CD14-positive monocyte (primary cell): ENCODE results near the gene CATSPER1. TPM values are rescaled to one million over a fixed set of nuclear protein-coding genes. Genes with fewer than 3 reads are reported as not detected.

Experiments used
- DNase-seq, 3 donors: peaks; one replicate each; pipeline ENCODE4 v3.0.0-alpha.2; 2011 to 2022
- H2AFZ ChIP-seq: 2 replicates; pipeline ENCODE4 v1.6.0; 2012; ENCODE audit warnings: mild to moderate bottlenecking, low read depth, low read length, inconsistent platforms; ENCODE audit not compliant: insufficient read depth, poor library complexity, severe bottlenecking
- H3K27ac ChIP-seq, 2 donors: 1 replicate in 1 of 2; 2 replicates in 1 of 2; pipeline ENCODE4 v1.5.1; 2012 to 2013; ENCODE audit warnings: low read length in 2 of 2, control low read depth in 1 of 2, inconsistent platforms in 1 of 2, low read depth in 1 of 2, mild to moderate bottlenecking in 1 of 2
- H3K27me3 ChIP-seq, 2 donors: one replicate each; pipeline versions ENCODE4 v1.6.0 to v1.6.1; 2011 to 2013; ENCODE audit warnings: low read length in 2 of 2; ENCODE audit not compliant: control insufficient read depth in 2 of 2, insufficient read depth in 2 of 2
- H3K36me3 ChIP-seq, 2 donors: replicated peaks in 1 of 2; 1 replicate in 1 of 2; 2 replicates in 1 of 2; pipeline versions ENCODE4 v1.5.1 to v1.6.1; 2012 to 2013; ENCODE audit warnings: low read length in 2 of 2, control low read depth in 1 of 2, inconsistent platforms in 1 of 2, mild to moderate bottlenecking in 1 of 2; ENCODE audit not compliant: insufficient read depth in 2 of 2, control insufficient read depth in 1 of 2
- H3K4me1 ChIP-seq, 2 donors: 1 replicate in 1 of 2; 2 replicates in 1 of 2; pipeline versions ENCODE4 v1.5.1 to v1.6.1; 2012 to 2013; ENCODE audit warnings: low read length in 2 of 2, control low read depth in 1 of 2, inconsistent platforms in 1 of 2, mild to moderate bottlenecking in 1 of 2, moderate library complexity in 1 of 2; ENCODE audit not compliant: insufficient read depth in 2 of 2, control insufficient read depth in 1 of 2
- H3K4me2 ChIP-seq: replicated peaks from 2 replicates; pipeline ENCODE3; 2012; ENCODE audit warnings: low read length, moderate library complexity, mild to moderate bottlenecking; ENCODE audit not compliant: poor library complexity, severe bottlenecking; ENCODE audit errors: extremely low read depth
- H3K4me3 ChIP-seq, 3 experiments: fragments of 200-600 bp in 1 of 3; sonication (generic) in 1 of 3; replicated peaks in 1 of 3; 1 replicate in 2 of 3; 2 replicates in 1 of 3; pipeline ENCODE4 v1.5.1; 2011 to 2013; ENCODE audit warnings: low read length in 3 of 3, mild to moderate bottlenecking in 3 of 3, control low read depth in 2 of 3, low read depth in 2 of 3, inconsistent platforms in 1 of 3, moderate library complexity in 1 of 3
- H3K79me2 ChIP-seq: 2 replicates; pipeline ENCODE4 v1.6.0; 2012; ENCODE audit warnings: mild to moderate bottlenecking, control low read depth, inconsistent platforms, low read length, moderate library complexity; ENCODE audit not compliant: insufficient read depth
- H3K9ac ChIP-seq: 2 replicates; pipeline ENCODE4 v1.6.0; 2017; ENCODE audit warnings: low read length, mild to moderate bottlenecking; ENCODE audit not compliant: insufficient read depth, poor library complexity, severe bottlenecking
- H3K9me3 ChIP-seq, 2 donors: replicated peaks in 1 of 2; 1 replicate in 1 of 2; 2 replicates in 1 of 2; pipeline versions ENCODE4 v1.5.1 to v1.6.1; 2012 to 2013; ENCODE audit warnings: low read length in 2 of 2, control low read depth in 1 of 2; ENCODE audit not compliant: control insufficient read depth in 1 of 2, insufficient read depth in 1 of 2
- H4K20me1 ChIP-seq: 2 replicates; pipeline ENCODE4 v1.6.0; 2012; ENCODE audit warnings: mild to moderate bottlenecking, low read length, control low read depth, moderate library complexity; ENCODE audit not compliant: insufficient read depth
- H3K27ac Mint-ChIP-seq, 7 donors: one replicate each; pipeline ENCODE4 v1.8.0; 2020; ENCODE audit warnings: mild to moderate bottlenecking in 7 of 7, mixed read lengths in 7 of 7, moderate library complexity in 6 of 7, inconsistent platforms in 2 of 7
- H3K27me3 Mint-ChIP-seq, 3 donors: one replicate each; pipeline ENCODE4 v1.8.0; 2021 to 2022; ENCODE audit warnings: low read depth in 3 of 3, mild to moderate bottlenecking in 3 of 3, mixed read lengths in 3 of 3, moderate library complexity in 3 of 3, inconsistent platforms in 1 of 3
- H3K36me3 Mint-ChIP-seq, 2 donors: one replicate each; pipeline ENCODE4 v1.8.0; 2020; ENCODE audit warnings: mixed read lengths in 2 of 2, inconsistent platforms in 1 of 2, mild to moderate bottlenecking in 1 of 2
- H3K4me1 Mint-ChIP-seq: one replicate; pipeline ENCODE4 v1.8.0; 2020; ENCODE audit warnings: mild to moderate bottlenecking, mixed read lengths
- H3K4me3 Mint-ChIP-seq, 2 donors: one replicate each; pipeline ENCODE4 v1.8.0; 2020; ENCODE audit warnings: mild to moderate bottlenecking in 2 of 2, mixed read lengths in 2 of 2, moderate library complexity in 1 of 2
- H3K9me3 Mint-ChIP-seq, 7 donors: one replicate each; pipeline ENCODE4 v1.8.0; 2020 to 2022; ENCODE audit warnings: mixed read lengths in 7 of 7, mild to moderate bottlenecking in 6 of 7, moderate library complexity in 6 of 7, inconsistent platforms in 2 of 7
- WGBS: methylation state at CpG from one replicate; pipeline ENCODE4 v1.1.5; 2013; ENCODE audit warnings: missing lambda C conversion rate; ENCODE audit not compliant: insufficient coverage; 5-methylcytosine and 5-hydroxymethylcytosine counted together
- intact Hi-C, 2 donors: fragments of 100-400 bp; cut with micrococcal nuclease; formaldehyde crosslinking; loops; one replicate each; pipeline versions ENCODE4 v1.15.0 to v1.15.1; 2023
- polyA plus RNA-seq, 3 donors: library from polyadenylated mRNA; depleted of rRNA in 1 of 3; unstranded in 2 of 3; stranded (reverse) in 1 of 3; fragments of 300-500 nt in 2 of 3; fragments of >200 nt in 1 of 3; fragmentation: Illumina TruSeq in 2 of 3; gene quantifications; 1 replicate in 2 of 3; 2 replicates in 1 of 3; pipeline ENCODE4 v1.2.3, GENCODE V29; 2012 to 2021
- TF ChIP-seq, protein P1 (sequence below): fragments of 200-600 bp; IDR thresholded peaks from one replicate; pipeline ENCODE4 v1.8.0; 2022; ENCODE audit warnings: antibody characterized with exemption, mild to moderate bottlenecking

The CATSPER1 gene
- polyA plus RNA-seq, 3 donors = 15.4 to 24.1 (median 22.0) TPM

GRCh38 chr11:66037327-66037726 lies 11.0 kb upstream of the CATSPER1 start:
- Histone ChIP-seq H2AFZ (no peak overlapping the region), H3K4me1 (no peaks in the 10 kb centered on the region), H3K4me3 (no peak overlapping the region), H3K36me3 (no peaks in the 10 kb centered on the region), H3K9me3 (no peaks in the 10 kb centered on the region), H4K20me1 (no peaks in the 10 kb centered on the region), H3K79me2 (no peaks in the 10 kb centered on the region), H3K9ac (no peak overlapping the region), H3K4me2 (no peak overlapping the region), H3K27me3 (peaks cover 0 to 3% of the 10 kb centered on the region in 2 donors), H3K27ac (no peak overlapping the region)
- Mint-ChIP-seq H3K27me3 (peaks cover 7 to 13% (median 10%) of the 10 kb centered on the region in 3 donors), H3K4me3 (no peak overlapping the region), H3K4me1 (no peaks in the 10 kb centered on the region), H3K27ac (no peak overlapping the region), H3K9me3 (peaks cover 0 to 11% (median 4%) of the 10 kb centered on the region in 7 donors), H3K36me3 (no peaks in the 10 kb centered on the region)
- TF ChIP-seq, protein P1, sequence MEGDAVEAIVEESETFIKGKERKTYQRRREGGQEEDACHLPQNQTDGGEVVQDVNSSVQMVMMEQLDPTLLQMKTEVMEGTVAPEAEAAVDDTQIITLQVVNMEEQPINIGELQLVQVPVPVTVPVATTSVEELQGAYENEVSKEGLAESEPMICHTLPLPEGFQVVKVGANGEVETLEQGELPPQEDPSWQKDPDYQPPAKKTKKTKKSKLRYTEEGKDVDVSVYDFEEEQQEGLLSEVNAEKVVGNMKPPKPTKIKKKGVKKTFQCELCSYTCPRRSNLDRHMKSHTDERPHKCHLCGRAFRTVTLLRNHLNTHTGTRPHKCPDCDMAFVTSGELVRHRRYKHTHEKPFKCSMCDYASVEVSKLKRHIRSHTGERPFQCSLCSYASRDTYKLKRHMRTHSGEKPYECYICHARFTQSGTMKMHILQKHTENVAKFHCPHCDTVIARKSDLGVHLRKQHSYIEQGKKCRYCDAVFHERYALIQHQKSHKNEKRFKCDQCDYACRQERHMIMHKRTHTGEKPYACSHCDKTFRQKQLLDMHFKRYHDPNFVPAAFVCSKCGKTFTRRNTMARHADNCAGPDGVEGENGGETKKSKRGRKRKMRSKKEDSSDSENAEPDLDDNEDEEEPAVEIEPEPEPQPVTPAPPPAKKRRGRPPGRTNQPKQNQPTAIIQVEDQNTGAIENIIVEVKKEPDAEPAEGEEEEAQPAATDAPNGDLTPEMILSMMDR = no peak
- no peak for DNase-seq
- WGBS = 93% methylated on average over 3 of the region's 3 CpGs
- intact Hi-C loops = no loop called here

DNA sequence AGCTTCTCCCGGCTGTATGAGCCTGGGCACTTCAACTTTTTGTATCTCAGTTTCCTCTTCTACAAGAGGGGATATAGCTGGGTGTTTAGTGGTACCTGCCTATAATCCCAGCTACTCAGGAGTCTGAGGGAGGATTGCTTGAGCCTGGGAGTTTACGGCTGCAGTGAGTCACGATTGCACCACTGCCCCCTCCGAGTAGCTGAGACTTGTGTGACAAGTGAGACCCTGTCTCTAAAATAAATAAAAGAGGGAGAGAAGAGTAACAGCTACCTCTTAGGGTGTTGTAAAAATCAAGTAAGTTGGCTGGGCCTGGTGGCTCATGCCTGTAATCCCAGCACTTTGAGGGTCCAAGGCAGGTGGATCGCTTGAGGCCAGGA lies 10.0 kb upstream of the CATSPER1 start:
- TF ChIP-seq, protein P1 = no peak
- H3K4me1 Mint-ChIP-seq = no peaks in the 10 kb centered on the region
- H2AFZ ChIP-seq = no peak overlapping the region
- no peak overlapping the region for H3K27ac Mint-ChIP-seq
- H3K9me3 ChIP-seq = no peaks in the 10 kb centered on the region
- no peak overlapping the region for H3K4me3 ChIP-seq
- no peak overlapping the region for H3K27ac ChIP-seq
- no peak overlapping the region for H3K9ac ChIP-seq
- DNase-seq = no peak
- no peaks in the 10 kb centered on the region for H3K4me1 ChIP-seq
- H3K4me3 Mint-ChIP-seq = no peak overlapping the region
- no peaks in the 10 kb centered on the region for H3K79me2 ChIP-seq
- peaks cover 0 to 3% of the 10 kb centered on the region in 2 donors for H3K27me3 ChIP-seq
- H3K36me3 Mint-ChIP-seq = no peaks in the 10 kb centered on the region
- intact Hi-C loops = no loop called here
- H3K27me3 Mint-ChIP-seq = peaks cover 8 to 17% (median 14%) of the 10 kb centered on the region in 3 donors
- H3K36me3 ChIP-seq = no peaks in the 10 kb centered on the region
- WGBS = 90% methylated on average over 2 of the region's 5 CpGs
- H4K20me1 ChIP-seq = no peaks in the 10 kb centered on the region
- H3K4me2 ChIP-seq = no peak overlapping the region
- H3K9me3 Mint-ChIP-seq = peaks cover 0 to 11% (median 4%) of the 10 kb centered on the region in 7 donors
